K562 (cell line): ENCODE measurements around the gene NAT10. TPM values are rescaled to one million over a fixed set of nuclear protein-coding genes. Genes with fewer than 3 reads are reported as not detected.

Experiments
- CEBPG ChIP-seq, 3 experiments: fragments of 200-800 bp in 1 of 3; sonication (Bioruptor generic) in 1 of 3; sonication (generic) in 1 of 3; formaldehyde crosslinking in 1 of 3; IDR thresholded peaks in 2 of 3; conservative IDR thresholded peaks in 1 of 3; 2 replicates each; pipeline versions ENCODE4 v1.6.1 to v1.8.0; 2016 to 2022; ENCODE audit warnings: missing compliant biosample characterization in 2 of 3, missing genetic modification characterization in 2 of 3, mild to moderate bottlenecking in 1 of 3, missing genetic modification reagents in 1 of 3
- CEBPZ ChIP-seq: fragments of 150-350 bp; IDR thresholded peaks from 2 replicates; pipeline ENCODE4 v1.6.1; 2014; ENCODE audit warnings: low read depth, mild to moderate bottlenecking, low read length, borderline replicate concordance
- ERF ChIP-seq: fragments of 450-650 bp; formaldehyde crosslinking; IDR thresholded peaks from 2 replicates; pipeline ENCODE4 v1.4.0; 2020; ENCODE audit warnings: mild to moderate bottlenecking, mixed read lengths
- FOXO4 ChIP-seq: fragments of 450-650 bp; formaldehyde crosslinking; IDR thresholded peaks from 2 replicates; pipeline ENCODE4 v1.4.0; 2020; ENCODE audit warnings: mild to moderate bottlenecking, moderate library complexity
- JUND ChIP-seq, 2 experiments: IDR thresholded peaks; 2 replicates in 1 of 2; 3 replicates in 1 of 2; pipeline ENCODE4 v1.6.1; 2011; ENCODE audit warnings: borderline replicate concordance in 2 of 2, low read depth in 2 of 2, low read length in 2 of 2, improper control_type of control experiment in 1 of 2, missing biosample characterization in 1 of 2, missing genetic modification characterization in 1 of 2, missing genetic modification reagents in 1 of 2
- MEF2A ChIP-seq: IDR thresholded peaks from 2 replicates; pipeline ENCODE4 v1.6.1; 2011; ENCODE audit warnings: low read depth, mild to moderate bottlenecking, low read length, moderate library complexity; ENCODE audit not compliant: control insufficient read depth
- MNT ChIP-seq, 2 experiments: fragments of 450-650 bp; conservative IDR thresholded peaks; 2 replicates each; pipeline ENCODE4 v1.6.1; 2017; ENCODE audit warnings: mild to moderate bottlenecking in 2 of 2, moderate library complexity in 2 of 2
- MYBL2 ChIP-seq, 2 experiments: fragments of 450-650 bp in 1 of 2; sonication (generic) in 1 of 2; formaldehyde crosslinking in 1 of 2; IDR thresholded peaks; 2 replicates each; pipeline versions ENCODE4 v1.6.1 to v1.8.1; 2017 to 2022; ENCODE audit warnings: borderline replicate concordance in 1 of 2, inconsistent platforms in 1 of 2, low read depth in 1 of 2, mild to moderate bottlenecking in 1 of 2, missing genetic modification reagents in 1 of 2, moderate library complexity in 1 of 2
- POLR2A ChIP-seq: fragments of 450-650 bp; conservative IDR thresholded peaks from 2 replicates; pipeline ENCODE4 v1.6.1; 2016
- SNIP1 ChIP-seq: fragments of 450-650 bp; IDR thresholded peaks from 2 replicates; pipeline ENCODE4 v1.7.1; 2017; ENCODE audit warnings: low read depth, mild to moderate bottlenecking
- SREBF2 ChIP-seq: sonication (generic); formaldehyde crosslinking; IDR thresholded peaks from 2 replicates; pipeline ENCODE4 v1.4.0; 2020; ENCODE audit warnings: mild to moderate bottlenecking, missing genetic modification reagents
- WHSC1 ChIP-seq: IDR thresholded peaks from one replicate; pipeline ENCODE4 v1.6.1; 2012; ENCODE audit warnings: low read length, control low read depth, inconsistent platforms
- ZBTB33 ChIP-seq: sonication (generic); formaldehyde crosslinking; IDR thresholded peaks from 2 replicates; pipeline ENCODE4 v1.8.1; 2023; ENCODE audit warnings: mild to moderate bottlenecking, missing genetic modification reagents
- ZFP36 ChIP-seq: fragments of 150-350 bp; IDR thresholded peaks from 2 replicates; pipeline ENCODE4 v1.6.1; 2018; ENCODE audit warnings: low read length, low read depth; ENCODE audit not compliant: partially characterized antibody
- ZNF23 ChIP-seq: fragments of 250-450 bp; sonication (Bioruptor Pico); IDR thresholded peaks from 2 replicates; pipeline ENCODE4 v1.4.0; 2020; ENCODE audit warnings: mild to moderate bottlenecking
- polyA plus RNA-seq, 8 experiments: library from polyadenylated mRNA; depleted of rRNA in 4 of 8; stranded (reverse) in 5 of 8; unstranded in 3 of 8; fragments of >200 nt; fragmentation: Nextera tagmentation in 2 of 8; fragmentation: Illumina TruSeq in 1 of 8; extraction: Ambion mirVana in 2 of 8; extraction: Trizol in 1 of 8; gene quantifications; 2 replicates each; pipeline versions ENCODE4 v1.2.1 to v1.2.3, GENCODE V29; 2011 to 2014; ENCODE audit warnings: inconsistent platforms in 1 of 8, missing spikeins in 1 of 8
- total RNA-seq, 7 experiments: library from RNA; depleted of rRNA in 6 of 7; stranded (reverse); fragments of >200 nt in 6 of 7; fragmentation: Illumina TruSeq in 2 of 7; extraction: Trizol in 2 of 7; gene quantifications; 2 replicates each; pipeline versions ENCODE4 v1.2.1 to v1.2.3, GENCODE V29; 2011 to 2021; ENCODE audit warnings: low replicate concordance in 1 of 7

The NAT10 gene
- total and polyA plus RNA-seq, 9 of the 15 experiments (the other 6 are each of a cell fraction or from before 2014, with no cell fraction given): 55.4 to 125 (median 86.3) TPM

DNA sequence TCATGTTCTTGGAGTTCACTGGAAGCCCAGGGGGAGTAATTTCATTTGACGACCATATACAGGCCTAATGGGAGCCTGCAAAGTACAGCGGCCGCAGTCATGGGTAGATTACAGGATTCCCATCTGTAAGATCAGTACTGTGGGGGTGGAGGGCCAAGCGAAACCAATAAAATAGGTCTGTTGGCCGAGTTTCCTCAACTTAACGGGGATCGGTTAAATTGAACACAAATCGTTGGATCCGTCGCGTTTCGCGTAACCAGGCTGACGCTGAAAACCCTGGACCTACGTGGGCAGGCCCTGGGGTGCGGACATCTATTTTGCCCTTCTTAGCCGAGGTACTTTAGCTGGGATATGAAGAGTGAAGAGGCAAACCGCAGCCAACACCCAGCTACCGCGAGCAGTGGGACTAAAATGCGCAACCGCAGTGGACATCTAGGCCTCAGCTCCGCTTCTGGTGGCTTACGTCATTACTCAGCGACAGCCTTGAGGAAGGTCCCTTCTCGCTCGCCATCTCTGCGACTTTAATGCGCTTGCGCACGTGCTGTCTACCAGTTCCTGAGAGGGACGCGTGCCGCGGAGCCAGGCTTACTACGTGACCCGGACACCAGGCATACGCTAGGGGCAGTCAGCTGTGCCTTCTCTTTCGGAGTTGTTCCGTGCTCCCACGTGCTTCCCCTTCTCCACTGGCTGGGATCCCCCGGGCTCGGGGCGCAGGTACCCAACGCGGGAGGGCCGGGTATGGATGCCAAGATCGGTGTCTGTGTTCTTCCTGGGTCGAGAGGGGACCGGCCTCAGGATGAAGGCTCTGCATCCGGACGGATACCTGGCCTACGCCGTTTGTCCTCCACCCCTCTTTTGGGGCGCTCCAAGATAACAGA is at the start of gene NAT10 (continued):
- TF ChIP-seq MNT (conservative IDR thresholded peaks at IDR 0.05) (peak; percentile 99 to 100), ZNF23 (CRISPR knock-in tag) (no peak), ZFP36 (no peak), ERF (CRISPR knock-in tag) (peak; percentile 69; the same call in 1 of the 2 replicates), CEBPZ (no peak), SREBF2 (CRISPR knock-in tag) (0 out of 2 replicates have a peak, but pooled peaks have one; percentile 65), ZBTB33 (CRISPR knock-in tag) (peak; percentile 68; the same call in 1 of the 2 replicates), POLR2A (peak; percentile 96), SNIP1 (no peak), MYBL2 (IDR thresholded peaks at IDR 0.05; ENCODE audit: low read depth) (no peak), MYBL2 (CRISPR knock-in tag; IDR thresholded peaks at IDR 0.05; ENCODE audit: borderline replicate concordance) (no peak), FOXO4 (CRISPR knock-in tag) (peak; percentile 80; the same call in 1 of the 2 replicates), JUND (IDR thresholded peaks at IDR 0.05; ENCODE audit: borderline replicate concordance, low read depth, low read length) (peak; percentile 70), JUND (tag; IDR thresholded peaks at IDR 0.05; ENCODE audit: borderline replicate concordance, low read depth, low read length) (peak; percentile 74; the same call in 1 of the 3 replicates), CEBPG (CRISPR knock-in tag; IDR thresholded peaks at IDR 0.05) (0 out of 2 replicates have a peak, but pooled peaks have one; percentile 65), CEBPG (tag; conservative IDR thresholded peaks at IDR 0.05 in 1 of 2, IDR thresholded peaks at IDR 0.05 in 1 of 2) (peak in 1 of 2 experiments; percentile 54; a peak in 1 of 4 replicates), WHSC1 (no peak), MEF2A (0 out of 2 replicates have a peak, but pooled peaks have one; percentile 13)
